C1 segment of cervical spinal cord (tissue), 14 donors: ENCODE measurements around the gene PPP1CA.

ENCODE experiments used
- DNase-seq, 14 donors: peaks; one replicate each; lab custom pipeline; 2025; lab: John Stamatoyannopoulos, UW

Gene PPP1CA

DNA sequence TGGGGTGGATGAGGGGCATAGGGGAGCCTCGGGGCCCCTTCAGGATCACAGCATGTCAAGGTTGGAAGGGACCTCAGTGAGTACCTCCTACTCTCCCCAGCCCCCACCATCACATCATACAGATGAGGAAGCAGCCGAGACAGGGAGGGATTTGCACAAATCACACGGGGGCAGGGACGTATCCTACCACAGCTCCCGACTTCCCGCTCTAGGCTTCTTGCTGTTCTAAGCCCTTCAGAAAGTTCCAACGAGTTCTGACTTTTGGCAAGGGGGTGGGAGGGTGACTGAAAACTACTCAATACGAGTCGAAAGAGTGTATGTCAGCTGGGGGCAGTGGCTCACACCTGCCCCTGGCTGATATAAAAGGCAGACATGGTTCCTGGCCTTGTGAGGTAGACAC is 14.6 kb downstream of the PPP1CA start:
- DNase-seq = no peak

GRCh38 chr11:67384851-67385366 is 16.7 kb downstream of the PPP1CA start:
- DNase-seq = peak in 8 of 14 donors; percentile 18 to 64 (median 32)

GRCh38 chr11:67382276-67383136 is 19.2 kb downstream of the PPP1CA start:
- peak in 12 of 14 donors; percentile 19 to 78 (median 54) for DNase-seq

GRCh38 chr11:67381244-67381972 is 20.2 kb downstream of the PPP1CA start:
- DNase-seq = no peak

DNA sequence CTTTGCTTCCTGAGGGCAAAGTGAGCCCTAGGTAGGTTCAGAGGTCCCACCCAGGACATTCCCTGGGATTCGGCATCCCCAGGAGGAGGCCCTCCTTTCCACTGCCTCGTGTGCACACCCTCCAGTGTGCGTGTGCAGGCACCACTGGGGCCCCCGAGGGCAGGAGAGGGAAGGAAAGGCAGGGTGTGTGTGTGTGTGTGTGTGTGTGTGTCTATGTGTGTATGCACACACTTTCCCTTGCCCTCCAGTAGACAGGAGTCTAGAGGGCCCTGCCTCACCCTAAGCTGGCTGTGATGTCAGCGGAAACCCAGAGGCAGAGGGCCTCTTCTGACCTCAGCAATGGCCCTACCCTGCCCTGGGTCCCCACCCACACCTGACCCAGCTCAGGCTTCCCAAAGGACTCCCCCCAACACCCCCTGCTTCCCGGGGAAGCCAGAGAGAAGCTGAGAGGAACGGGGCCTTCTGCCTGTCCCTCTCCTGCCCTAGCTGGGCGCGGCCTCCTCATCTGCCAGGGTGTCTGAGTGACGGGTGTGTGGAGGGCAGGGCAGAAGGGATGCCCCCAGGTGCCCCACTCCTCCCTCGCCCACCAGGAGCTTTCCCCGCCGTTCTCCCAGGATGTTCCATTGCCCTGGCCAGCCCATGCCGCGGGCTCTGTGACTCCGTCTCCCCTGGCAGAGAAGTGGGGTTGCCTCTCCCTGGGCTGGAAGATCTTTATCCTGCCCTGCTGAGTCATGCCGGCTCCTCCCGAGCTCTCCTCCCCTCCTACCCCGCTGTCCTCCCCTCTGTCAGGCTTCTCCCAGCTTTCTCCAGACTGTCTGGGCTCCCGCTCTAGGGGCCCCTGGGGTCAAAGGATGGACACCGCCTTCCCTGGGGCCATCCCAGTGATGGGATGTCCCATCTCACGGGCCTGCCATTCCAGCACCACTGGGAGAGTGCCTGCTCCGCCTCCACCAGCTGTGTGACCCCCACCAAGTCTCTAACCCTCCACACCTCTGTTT is 22.3 kb downstream of the PPP1CA start:
- DNase-seq = peak in 1 of 14 donors; percentile 26

- no peak for DNase-seq
These were observed 23.1 kb downstream of the PPP1CA start for GRCh38 chr11:67378544-67378943.

DNA sequence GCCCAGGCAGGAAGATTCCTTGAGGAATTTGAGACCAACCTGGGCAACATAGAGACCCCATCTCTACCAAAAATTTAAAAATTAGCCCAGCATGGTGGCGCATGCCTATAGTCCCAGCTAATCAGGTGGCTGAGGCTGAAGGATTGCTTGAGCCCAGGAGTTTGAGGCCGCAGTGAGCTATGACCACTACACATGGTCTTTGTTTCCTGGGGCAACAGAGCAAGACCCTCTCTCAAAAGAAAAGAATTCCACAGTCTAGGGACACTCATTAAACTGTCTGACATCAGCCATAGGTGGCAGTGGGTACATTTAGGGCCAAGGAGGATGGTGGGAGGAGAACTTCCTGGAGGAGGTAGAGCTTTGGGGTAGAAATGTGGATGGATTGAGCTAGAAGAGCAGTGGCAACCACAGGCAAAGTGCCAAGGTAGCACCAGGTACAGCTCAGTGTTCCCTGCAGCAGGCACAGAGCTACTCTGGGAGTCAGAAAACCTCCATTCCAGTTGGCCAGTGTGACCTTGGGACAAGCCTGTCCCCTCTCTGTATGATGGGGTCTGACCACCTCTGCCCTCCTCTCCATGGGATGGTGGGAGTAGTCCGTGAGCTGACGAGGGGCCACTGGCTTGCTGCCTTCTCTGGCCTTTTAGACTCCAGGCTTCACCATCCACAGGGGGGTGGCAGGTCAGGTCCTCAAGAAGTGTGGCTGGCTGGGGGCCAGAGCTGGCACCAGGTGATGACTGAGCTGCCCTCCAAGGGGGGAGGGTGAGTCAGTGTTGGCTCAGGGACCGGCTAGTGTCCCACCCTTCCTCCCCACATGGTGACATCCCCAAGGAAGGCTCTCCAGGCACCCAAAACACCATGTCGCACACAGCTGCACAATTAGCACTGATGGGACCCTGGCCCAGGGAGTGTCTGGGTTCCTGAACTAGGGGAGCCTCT is 24.5 kb downstream of the PPP1CA start:
- DNase-seq = no peak

GRCh38 chr11:67376063-67376820 is 25.4 kb downstream of the PPP1CA start:
- DNase-seq = no peak

- no peak for DNase-seq
These were observed 26.2 kb downstream of the PPP1CA start for GRCh38 chr11:67375320-67376055.

DNA sequence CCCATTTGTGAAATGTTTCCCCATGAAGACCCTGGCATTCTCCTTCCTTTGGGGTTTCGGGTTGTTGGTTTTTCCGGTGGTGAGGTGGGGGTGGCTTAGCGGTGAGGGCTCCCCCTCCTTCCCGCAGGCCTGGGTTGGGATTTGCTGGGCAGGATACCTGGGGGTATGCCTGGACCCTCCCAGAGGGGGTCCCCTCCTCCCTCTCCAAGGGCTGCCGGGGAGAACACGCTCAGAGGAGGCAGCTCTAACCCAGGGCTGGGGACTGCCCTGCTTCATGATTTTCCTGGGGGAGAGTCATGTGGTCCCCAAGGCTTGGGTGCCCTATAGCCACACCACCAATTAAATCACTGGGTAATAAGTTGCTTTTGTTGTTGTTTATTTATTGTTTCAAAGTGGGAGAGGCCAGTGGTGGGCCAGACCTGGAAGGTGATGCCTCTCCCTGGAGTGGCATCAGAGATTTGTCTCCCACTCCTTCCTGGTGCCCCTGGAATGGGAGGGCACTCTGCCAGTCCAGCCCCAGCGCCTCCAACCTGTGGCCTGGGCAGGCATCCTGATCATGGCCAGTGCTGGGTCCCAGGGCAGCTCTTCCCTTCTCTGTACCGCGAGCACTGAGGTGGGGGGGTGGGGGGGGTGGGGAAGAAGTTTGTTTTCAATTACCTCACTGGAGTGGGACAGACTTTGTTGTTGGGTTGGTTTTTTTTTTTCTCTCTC is 26.9 kb downstream of the PPP1CA start:
- DNase-seq = no peak

DNA sequence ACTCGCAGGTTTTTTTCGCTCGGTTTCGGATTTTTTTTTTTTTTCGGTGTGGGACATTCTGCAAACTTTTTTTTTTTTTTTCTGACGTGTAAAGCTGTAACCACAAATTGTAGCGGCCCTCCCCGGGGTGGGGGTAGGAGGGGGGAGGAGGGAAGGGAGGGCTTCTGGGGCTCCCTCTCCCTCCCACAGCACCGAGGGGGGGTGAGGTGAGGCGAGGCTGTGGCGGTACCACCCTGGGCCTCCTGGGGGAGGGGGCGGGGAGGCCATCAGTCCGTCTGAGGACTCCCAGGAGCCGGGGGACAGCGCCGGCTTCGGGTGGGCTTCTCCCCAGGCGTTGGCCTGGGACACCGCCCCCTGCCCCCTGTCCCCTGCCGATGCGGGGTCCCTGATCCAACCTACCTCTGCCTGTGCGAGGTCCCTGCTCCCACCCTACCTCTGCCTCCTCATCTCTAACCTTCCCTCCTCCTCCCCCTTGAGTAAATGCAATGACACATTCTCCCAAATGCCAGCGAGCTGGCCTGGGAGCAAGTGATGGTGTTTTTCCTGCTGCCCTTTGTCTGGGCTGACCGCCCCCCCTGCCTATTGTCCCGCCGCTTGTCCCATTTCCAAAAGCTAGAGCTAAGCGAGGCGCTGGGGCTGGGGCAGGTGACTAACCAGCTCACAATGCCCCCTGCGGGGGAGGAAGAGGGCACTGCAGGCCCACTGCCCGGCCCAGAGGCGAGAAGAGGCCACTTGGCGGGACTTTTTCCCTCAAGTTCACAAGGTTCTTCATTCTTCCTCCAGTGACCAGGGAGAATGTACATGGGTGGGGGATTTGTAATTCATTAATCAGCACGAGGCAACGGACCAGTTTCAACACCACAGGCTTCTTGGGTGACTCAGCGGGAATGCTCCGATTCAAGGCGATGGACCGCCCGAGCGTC is 27.7 kb downstream of the PPP1CA start:
- DNase-seq = peak in 8 of 14 donors; percentile 26 to 87 (median 47)

DNA sequence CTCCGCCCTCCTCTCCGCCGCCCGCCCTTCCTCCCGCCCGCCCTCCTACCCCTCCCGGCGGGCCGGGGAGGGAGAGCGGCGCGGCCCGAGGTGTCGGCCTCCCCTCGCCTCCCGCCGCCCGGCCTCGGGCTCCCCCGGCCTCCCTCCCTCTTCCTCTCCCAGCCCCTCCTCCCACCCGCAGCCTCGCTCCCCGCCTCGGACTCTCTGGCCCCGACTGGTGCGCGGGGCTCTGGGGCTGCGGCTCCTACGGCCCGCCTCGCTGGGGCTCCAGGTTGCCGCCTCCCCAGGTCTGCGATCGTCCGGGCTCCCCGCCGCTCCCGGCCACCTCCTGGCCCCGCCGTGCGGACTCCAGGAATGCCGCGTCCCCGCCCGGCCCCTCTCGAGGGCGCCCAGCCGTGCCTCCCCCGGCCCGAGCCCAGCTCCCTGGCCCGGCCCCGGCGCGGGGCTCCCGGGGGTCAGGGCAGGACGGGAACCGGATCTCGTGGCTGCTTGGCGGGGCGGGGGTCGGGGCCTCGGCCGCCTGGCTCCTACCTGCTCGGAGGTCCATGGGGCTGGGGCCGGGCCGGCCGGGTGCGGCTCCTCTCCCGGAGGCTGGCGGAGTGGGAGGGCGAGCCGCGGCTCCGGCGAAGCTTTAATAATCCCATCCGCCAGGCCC is 28.5 kb downstream of the PPP1CA start, which contains the start of gene CLCF1:
Gene CLCF1 (minus strand): TSS at position 606 of the 655 bp plus-strand sequence. CDS start 59 bp downstream, at position 547.
- DNase-seq = peak in 3 of 14 donors; percentile 33 to 42 (median 35)

- peak in 1 of 14 donors; percentile 43 for DNase-seq
These were observed 29.2 kb downstream of the PPP1CA start for GRCh38 chr11:67372321-67372992.

DNA sequence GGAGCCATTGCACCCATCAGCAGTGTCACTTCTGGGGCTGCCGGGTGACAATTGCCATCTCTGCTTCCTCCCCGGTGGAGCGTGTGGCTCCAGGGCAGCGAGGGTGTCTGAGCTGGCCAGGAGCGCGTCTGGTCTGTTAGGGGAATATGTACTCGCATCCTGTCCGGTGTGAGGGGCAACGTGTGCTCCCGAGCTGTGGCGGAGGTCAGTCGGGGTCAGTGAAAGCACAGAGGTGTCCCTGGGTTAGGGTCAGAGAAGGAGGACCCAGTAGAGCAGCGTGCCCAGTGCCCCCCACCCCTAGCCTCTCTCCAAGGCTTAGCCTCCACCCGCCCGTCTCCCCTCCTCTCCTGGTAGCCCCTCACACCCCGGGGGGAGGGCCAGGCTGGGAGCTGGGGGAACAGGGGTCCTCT is 29.7 kb downstream of the PPP1CA start:
- DNase-seq = no peak

DNA sequence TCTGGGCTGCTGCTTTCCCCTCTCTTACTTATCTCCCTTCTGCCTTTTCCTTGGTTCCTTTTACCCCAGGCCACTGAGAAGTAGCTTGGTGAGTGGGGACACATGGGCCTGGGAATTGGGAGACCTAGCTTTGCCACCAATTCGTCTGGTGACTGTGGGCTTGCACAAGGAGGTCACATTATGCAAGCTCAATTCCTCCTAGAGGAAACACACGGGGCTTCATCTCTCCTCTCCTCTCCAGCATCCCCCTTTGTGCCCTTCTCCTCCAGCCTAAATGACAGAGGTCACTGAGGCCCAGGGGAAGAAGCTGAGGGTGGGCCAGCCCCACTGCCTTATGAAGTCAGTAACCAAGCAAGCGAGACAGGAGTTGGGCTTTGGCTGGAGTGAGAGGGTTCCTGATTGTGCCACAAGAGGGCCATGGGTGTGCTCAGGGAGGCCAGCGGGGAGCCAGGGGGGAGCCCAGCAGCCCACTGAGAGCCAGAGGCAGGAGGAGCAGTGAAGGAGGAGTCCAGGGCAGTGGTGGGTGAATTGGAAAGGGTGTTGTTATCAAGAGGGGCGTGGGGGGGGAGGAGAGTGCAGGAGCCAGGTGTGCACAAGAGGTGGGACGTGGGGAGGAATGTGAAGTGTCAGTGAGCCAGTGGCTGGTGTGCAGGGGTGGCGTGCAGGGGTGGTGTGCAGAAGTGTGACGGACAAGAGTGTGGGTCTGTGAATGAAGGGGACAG is 30.3 kb downstream of the PPP1CA start:
- DNase-seq = peak in 1 of 14 donors; percentile 22
